Prostate gland (tissue), 2 donors: Measurements from ENCODE around the gene SLC4A1.

Experiments
- POLR2A ChIP-seq: fragments of 450-650 bp; IDR thresholded peaks from one replicate; pipeline ENCODE4 v1.6.1; 2016; ENCODE audit warnings: antibody characterized with exemption, mild to moderate bottlenecking
- POLR2AphosphoS5 ChIP-seq: sonication (generic); formaldehyde crosslinking; IDR thresholded peaks from one replicate; pipeline ENCODE4 v1.6.1; 2017; ENCODE audit warnings: antibody characterized with exemption
- TF ChIP-seq, protein P1 (sequence below), 4 experiments: fragments of 200-600 bp in 2 of 4; fragments of 450-650 bp in 2 of 4; sonication (generic) in 2 of 4; IDR thresholded peaks; 1 replicate in 3 of 4; 2 replicates in 1 of 4; pipeline ENCODE4 v1.5.1; 2016 to 2019; ENCODE audit warnings: antibody characterized with exemption in 4 of 4, mild to moderate bottlenecking in 2 of 4, moderate library complexity in 2 of 4

DNA sequence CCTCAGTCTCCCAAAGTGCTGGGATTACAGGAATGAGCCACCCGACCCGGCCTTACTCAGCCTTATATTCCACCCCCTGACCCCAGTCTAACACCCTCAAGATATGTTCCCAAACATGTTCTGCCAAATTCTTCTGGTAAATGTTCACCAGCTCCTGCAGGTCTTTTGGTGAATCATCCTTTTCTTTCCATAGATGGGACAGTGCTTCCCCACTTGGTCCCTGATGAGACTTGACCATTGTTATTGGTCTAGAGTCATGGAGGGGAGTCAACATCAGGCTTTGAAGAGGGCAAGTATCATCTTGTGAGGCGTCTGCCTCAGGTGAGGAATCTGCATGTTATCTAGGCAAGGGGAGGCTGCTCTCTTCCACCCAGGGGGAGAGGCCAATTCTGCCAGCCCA is 30.0 kb upstream of the SLC4A1 start:
- TF ChIP-seq, protein P1, sequence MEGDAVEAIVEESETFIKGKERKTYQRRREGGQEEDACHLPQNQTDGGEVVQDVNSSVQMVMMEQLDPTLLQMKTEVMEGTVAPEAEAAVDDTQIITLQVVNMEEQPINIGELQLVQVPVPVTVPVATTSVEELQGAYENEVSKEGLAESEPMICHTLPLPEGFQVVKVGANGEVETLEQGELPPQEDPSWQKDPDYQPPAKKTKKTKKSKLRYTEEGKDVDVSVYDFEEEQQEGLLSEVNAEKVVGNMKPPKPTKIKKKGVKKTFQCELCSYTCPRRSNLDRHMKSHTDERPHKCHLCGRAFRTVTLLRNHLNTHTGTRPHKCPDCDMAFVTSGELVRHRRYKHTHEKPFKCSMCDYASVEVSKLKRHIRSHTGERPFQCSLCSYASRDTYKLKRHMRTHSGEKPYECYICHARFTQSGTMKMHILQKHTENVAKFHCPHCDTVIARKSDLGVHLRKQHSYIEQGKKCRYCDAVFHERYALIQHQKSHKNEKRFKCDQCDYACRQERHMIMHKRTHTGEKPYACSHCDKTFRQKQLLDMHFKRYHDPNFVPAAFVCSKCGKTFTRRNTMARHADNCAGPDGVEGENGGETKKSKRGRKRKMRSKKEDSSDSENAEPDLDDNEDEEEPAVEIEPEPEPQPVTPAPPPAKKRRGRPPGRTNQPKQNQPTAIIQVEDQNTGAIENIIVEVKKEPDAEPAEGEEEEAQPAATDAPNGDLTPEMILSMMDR (IDR thresholded peaks at IDR 0.05): no peak
- no peak for TF ChIP-seq POLR2AphosphoS5
- TF ChIP-seq POLR2A: no peak
